Measurements from ENCODE around the gene SFPQ.

GRCh38 chr1:35173909-35174540 lies 18.9 kb downstream of the SFPQ start:
- TF ChIP-seq POLR2AphosphoS5 (IDR thresholded peaks at IDR 0.05) (no peak), POLR2A (IDR thresholded peaks at IDR 0.05) (no peak), CTCF (IDR thresholded peaks at IDR 0.05) (no peak)

Measured in upper lobe of left lung (tissue), 4 donors.